Measurements from ENCODE around the gene NTM.

NTM gene

DNA sequence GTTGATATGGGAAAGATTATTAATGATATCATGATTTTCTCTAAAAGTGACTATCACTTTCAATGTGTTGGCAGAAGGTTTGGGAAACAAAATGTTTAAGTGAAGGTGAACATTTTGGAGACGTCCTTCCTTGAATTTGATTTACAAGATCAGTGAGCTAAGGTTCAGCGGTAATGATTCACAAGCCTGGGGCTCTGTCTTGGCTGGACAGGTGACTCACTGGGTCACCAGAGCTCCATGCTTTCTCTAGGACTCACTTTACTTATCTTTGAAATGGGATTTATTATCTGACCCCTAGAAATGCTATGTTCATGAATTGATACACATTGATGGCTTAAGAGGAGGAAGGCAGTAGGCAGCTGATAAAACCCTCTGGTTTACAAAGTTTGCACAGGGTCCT is 437.5 kb downstream of the NTM start:
- no peak overlapping the region for H3K9ac ChIP-seq (ENCODE audit: low read depth, low read length, poor library complexity)
- no peak overlapping the region for H2AFZ ChIP-seq (ENCODE audit: low read length)
- peaks cover 0 to 5% (median 0%) of the 10 kb centered on the region in 3 experiments for H3K27me3 ChIP-seq (ENCODE audit: control insufficient read depth in 3 of 3, insufficient read depth in 3 of 3, low read depth in 1 of 3, low read length in 3 of 3)
- no peak overlapping the region for H3K14ac ChIP-seq (ENCODE audit: low read length)
- no peak overlapping the region for H2BK15ac ChIP-seq (ENCODE audit: low read length)
- DNase-seq (ENCODE audit: low spot score) = no peak
- H2AK5ac ChIP-seq (ENCODE audit: low read depth, low read length) = no peak overlapping the region
- H3K36me3 ChIP-seq (replicated peaks in 1 of 2; ENCODE audit: control insufficient read depth in 2 of 2, insufficient read depth in 2 of 2, low read length in 2 of 2) = no peaks in the 10 kb centered on the region
- WGBS, 2 donors (ENCODE audit: extremely low coverage in 2 of 2, insufficient read length in 2 of 2, insufficient replicate concordance in 1 of 2) = no CpG with 5 or more reads among the region's 2 CpGs
- no peak overlapping the region for H2BK5ac ChIP-seq (ENCODE audit: low read length)
- H3K18ac ChIP-seq (ENCODE audit: low read length) = no peak overlapping the region
- H3K4me2 ChIP-seq (ENCODE audit: insufficient read depth, low read length, poor library complexity, severe bottlenecking) = no peak overlapping the region
- H2BK12ac ChIP-seq (ENCODE audit: low read length) = no peak overlapping the region
- H2BK120ac ChIP-seq (ENCODE audit: low read depth, low read length) = no peak overlapping the region
- H3K4me1 ChIP-seq (ENCODE audit: control insufficient read depth in 2 of 2, insufficient read depth in 1 of 2, low read depth in 1 of 2, low read length in 2 of 2) = peaks cover 0 to 2% of the 10 kb centered on the region in 2 donors
- no peaks in the 10 kb centered on the region for H3K9me3 ChIP-seq (replicated peaks in 1 of 2; ENCODE audit: control insufficient read depth in 2 of 2, insufficient read depth in 1 of 2, low read depth in 1 of 2, low read length in 2 of 2)
- H3K4ac ChIP-seq (ENCODE audit: low read length) = no peak overlapping the region
- H3K23ac ChIP-seq (ENCODE audit: low read depth, low read length, poor library complexity) = no peak overlapping the region
- H4K91ac ChIP-seq (ENCODE audit: low read depth, low read length, poor library complexity) = no peak overlapping the region
- no peaks in the 10 kb centered on the region for H3K79me1 ChIP-seq (ENCODE audit: low read depth, low read length)
- H3K4me3 ChIP-seq (ENCODE audit: low read length in 2 of 2) = no peak overlapping the region
- H4K8ac ChIP-seq (ENCODE audit: low read depth, low read length) = no peak overlapping the region
- no peak overlapping the region for H3K27ac ChIP-seq (replicated peaks; ENCODE audit: low read length)

- no peak overlapping the region for H2BK120ac ChIP-seq (ENCODE audit: low read depth, low read length)
- no peak overlapping the region for H3K14ac ChIP-seq (ENCODE audit: low read length)
- H2AFZ ChIP-seq (ENCODE audit: low read length) = no peak overlapping the region
- H2BK12ac ChIP-seq (ENCODE audit: low read length) = no peak overlapping the region
- no CpG with 5 or more reads among the region's 6 CpGs for whole genome bisulfite sequencing, 2 donors (ENCODE audit: extremely low coverage in 2 of 2, insufficient read length in 2 of 2, insufficient replicate concordance in 1 of 2)
- H4K8ac ChIP-seq (ENCODE audit: low read depth, low read length) = no peak overlapping the region
- peaks cover 0 to 5% (median 0%) of the 10 kb centered on the region in 3 experiments for H3K27me3 ChIP-seq (ENCODE audit: control insufficient read depth in 3 of 3, insufficient read depth in 3 of 3, low read depth in 1 of 3, low read length in 3 of 3)
- no peak overlapping the region for H3K4ac ChIP-seq (ENCODE audit: low read length)
- H3K9me3 ChIP-seq (replicated peaks in 1 of 2; ENCODE audit: control insufficient read depth in 2 of 2, insufficient read depth in 1 of 2, low read depth in 1 of 2, low read length in 2 of 2) = no peaks in the 10 kb centered on the region
- H3K36me3 ChIP-seq (replicated peaks in 1 of 2; ENCODE audit: control insufficient read depth in 2 of 2, insufficient read depth in 2 of 2, low read length in 2 of 2) = no peaks in the 10 kb centered on the region
- H3K27ac ChIP-seq (replicated peaks; ENCODE audit: low read length) = no peak overlapping the region
- DNase-seq (ENCODE audit: low spot score) = no peak
- no peak overlapping the region for H2BK5ac ChIP-seq (ENCODE audit: low read length)
- no peak overlapping the region for H3K4me2 ChIP-seq (ENCODE audit: insufficient read depth, low read length, poor library complexity, severe bottlenecking)
- H3K79me1 ChIP-seq (ENCODE audit: low read depth, low read length) = no peaks in the 10 kb centered on the region
- H3K4me3 ChIP-seq (ENCODE audit: low read length in 2 of 2) = no peak overlapping the region
- H3K4me1 ChIP-seq (ENCODE audit: control insufficient read depth in 2 of 2, insufficient read depth in 1 of 2, low read depth in 1 of 2, low read length in 2 of 2) = peaks cover 0 to 2% of the 10 kb centered on the region in 2 donors
- no peak overlapping the region for H2AK5ac ChIP-seq (ENCODE audit: low read depth, low read length)
- H3K23ac ChIP-seq (ENCODE audit: low read depth, low read length, poor library complexity) = no peak overlapping the region
- H3K9ac ChIP-seq (ENCODE audit: low read depth, low read length, poor library complexity) = no peak overlapping the region
- no peak overlapping the region for H3K18ac ChIP-seq (ENCODE audit: low read length)
- H4K91ac ChIP-seq (ENCODE audit: low read depth, low read length, poor library complexity) = no peak overlapping the region
- no peak overlapping the region for H2BK15ac ChIP-seq (ENCODE audit: low read length)
These were observed 438.1 kb downstream of the NTM start for GRCh38 chr11:131808470-131808869.

GRCh38 chr11:131809203-131809918 is 438.9 kb downstream of the NTM start:
- no CpG with 5 or more reads among the region's 11 CpGs for WGBS, 2 donors (ENCODE audit: extremely low coverage in 2 of 2, insufficient read length in 2 of 2, insufficient replicate concordance in 1 of 2)
- no peaks in the 10 kb centered on the region for H3K36me3 ChIP-seq (replicated peaks in 1 of 2; ENCODE audit: control insufficient read depth in 2 of 2, insufficient read depth in 2 of 2, low read length in 2 of 2)
- peaks cover 0 to 4% (median 0%) of the 10 kb centered on the region in 3 experiments for H3K27me3 ChIP-seq (ENCODE audit: control insufficient read depth in 3 of 3, insufficient read depth in 3 of 3, low read depth in 1 of 3, low read length in 3 of 3)

GRCh38 chr11:131810541-131810940 is 440.1 kb downstream of the NTM start:
- no peak overlapping the region for H2BK15ac ChIP-seq (ENCODE audit: low read length)
- H3K27me3 ChIP-seq (ENCODE audit: control insufficient read depth in 3 of 3, insufficient read depth in 3 of 3, low read depth in 1 of 3, low read length in 3 of 3) = no peaks in the 10 kb centered on the region
- no peak overlapping the region for H3K23ac ChIP-seq (ENCODE audit: low read depth, low read length, poor library complexity)
- H3K4me1 ChIP-seq (ENCODE audit: control insufficient read depth in 2 of 2, insufficient read depth in 1 of 2, low read depth in 1 of 2, low read length in 2 of 2) = peaks cover 0 to 2% of the 10 kb centered on the region in 2 donors
- H2AFZ ChIP-seq (ENCODE audit: low read length) = no peak overlapping the region
- no peak overlapping the region for H2BK12ac ChIP-seq (ENCODE audit: low read length)
- WGBS, 2 donors (ENCODE audit: extremely low coverage in 2 of 2, insufficient read length in 2 of 2, insufficient replicate concordance in 1 of 2) = no CpG with 5 or more reads among the region's 3 CpGs
- no peak overlapping the region for H4K91ac ChIP-seq (ENCODE audit: low read depth, low read length, poor library complexity)
- H2AK5ac ChIP-seq (ENCODE audit: low read depth, low read length) = no peak overlapping the region
- H2BK5ac ChIP-seq (ENCODE audit: low read length) = no peak overlapping the region
- no peak overlapping the region for H3K14ac ChIP-seq (ENCODE audit: low read length)
- no peak for DNase-seq (ENCODE audit: low spot score)
- no peak overlapping the region for H3K18ac ChIP-seq (ENCODE audit: low read length)
- no peaks in the 10 kb centered on the region for H3K9me3 ChIP-seq (replicated peaks in 1 of 2; ENCODE audit: control insufficient read depth in 2 of 2, insufficient read depth in 1 of 2, low read depth in 1 of 2, low read length in 2 of 2)
- H3K4me3 ChIP-seq (ENCODE audit: low read length in 2 of 2) = no peak overlapping the region
- H3K36me3 ChIP-seq (replicated peaks in 1 of 2; ENCODE audit: control insufficient read depth in 2 of 2, insufficient read depth in 2 of 2, low read length in 2 of 2) = no peaks in the 10 kb centered on the region
- H3K9ac ChIP-seq (ENCODE audit: low read depth, low read length, poor library complexity) = no peak overlapping the region
- no peak overlapping the region for H3K4me2 ChIP-seq (ENCODE audit: insufficient read depth, low read length, poor library complexity, severe bottlenecking)
- no peaks in the 10 kb centered on the region for H3K79me1 ChIP-seq (ENCODE audit: low read depth, low read length)
- no peak overlapping the region for H3K27ac ChIP-seq (replicated peaks; ENCODE audit: low read length)
- H4K8ac ChIP-seq (ENCODE audit: low read depth, low read length) = no peak overlapping the region
- no peak overlapping the region for H2BK120ac ChIP-seq (ENCODE audit: low read depth, low read length)
- no peak overlapping the region for H3K4ac ChIP-seq (ENCODE audit: low read length)

More at GRCh38 chr11:131809203-131809918, 438.9 kb downstream of the NTM start:
- Histone ChIP-seq H2BK120ac (ENCODE audit: low read depth, low read length) (no peak overlapping the region), H3K27ac (replicated peaks; ENCODE audit: low read length) (no peak overlapping the region), H2AFZ (ENCODE audit: low read length) (no peak overlapping the region), H3K18ac (ENCODE audit: low read length) (no peak overlapping the region), H3K23ac (ENCODE audit: low read depth, low read length, poor library complexity) (no peak overlapping the region), H2BK5ac (ENCODE audit: low read length) (no peak overlapping the region), H3K4ac (ENCODE audit: low read length) (no peak overlapping the region), H2AK5ac (ENCODE audit: low read depth, low read length) (no peak overlapping the region), H3K9ac (ENCODE audit: low read depth, low read length, poor library complexity) (no peak overlapping the region), H3K4me3 (ENCODE audit: low read length in 2 of 2) (no peak overlapping the region), H3K14ac (ENCODE audit: low read length) (no peak overlapping the region), H3K79me1 (ENCODE audit: low read depth, low read length) (no peaks in the 10 kb centered on the region), H3K4me2 (ENCODE audit: insufficient read depth, low read length, poor library complexity, severe bottlenecking) (no peak overlapping the region), H2BK15ac (ENCODE audit: low read length) (no peak overlapping the region), H3K9me3 (replicated peaks in 1 of 2; ENCODE audit: control insufficient read depth in 2 of 2, insufficient read depth in 1 of 2, low read depth in 1 of 2, low read length in 2 of 2) (no peaks in the 10 kb centered on the region), H4K8ac (ENCODE audit: low read depth, low read length) (no peak overlapping the region), H2BK12ac (ENCODE audit: low read length) (no peak overlapping the region), H4K91ac (ENCODE audit: low read depth, low read length, poor library complexity) (no peak overlapping the region), H3K4me1 (ENCODE audit: control insufficient read depth in 2 of 2, insufficient read depth in 1 of 2, low read depth in 1 of 2, low read length in 2 of 2) (peaks cover 0 to 2% of the 10 kb centered on the region in 2 donors)
- no peak for DNase-seq (ENCODE audit: low spot score)

Measured in neuronal stem cell (in vitro differentiated cells).